ENCODE data around the gene ABCD3.
"Not testable (repeated sequence)": the region's sequence is repeated elsewhere in the genome, so short reads cannot be mapped to it uniquely, and the experiment has no call there.

DNA sequence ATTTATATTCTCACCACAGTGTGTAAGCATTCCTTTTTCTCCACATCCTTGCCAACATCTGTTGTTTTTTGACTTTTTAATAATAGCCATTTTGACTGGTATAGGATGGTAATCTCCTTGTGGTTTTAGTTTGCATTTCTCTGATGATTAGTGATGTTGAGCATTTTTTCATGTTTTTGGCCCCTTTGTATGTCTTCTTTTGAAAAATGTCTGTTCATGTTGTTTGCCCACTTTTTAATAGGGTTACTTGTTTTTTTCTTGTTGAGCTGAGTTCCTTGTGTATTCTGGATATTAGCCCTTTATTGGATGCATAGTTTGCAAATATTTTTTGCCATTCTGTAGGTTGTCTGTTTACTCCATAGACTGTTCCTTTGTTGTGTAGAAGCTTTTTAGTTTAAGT is 24.9 kb downstream of the ABCD3 start:
- not testable (repeated sequence) for TF ChIP-seq POLR2AphosphoS5, POLR2A (IDR thresholded peaks at IDR 0.05)
- TF ChIP-seq, protein P1, sequence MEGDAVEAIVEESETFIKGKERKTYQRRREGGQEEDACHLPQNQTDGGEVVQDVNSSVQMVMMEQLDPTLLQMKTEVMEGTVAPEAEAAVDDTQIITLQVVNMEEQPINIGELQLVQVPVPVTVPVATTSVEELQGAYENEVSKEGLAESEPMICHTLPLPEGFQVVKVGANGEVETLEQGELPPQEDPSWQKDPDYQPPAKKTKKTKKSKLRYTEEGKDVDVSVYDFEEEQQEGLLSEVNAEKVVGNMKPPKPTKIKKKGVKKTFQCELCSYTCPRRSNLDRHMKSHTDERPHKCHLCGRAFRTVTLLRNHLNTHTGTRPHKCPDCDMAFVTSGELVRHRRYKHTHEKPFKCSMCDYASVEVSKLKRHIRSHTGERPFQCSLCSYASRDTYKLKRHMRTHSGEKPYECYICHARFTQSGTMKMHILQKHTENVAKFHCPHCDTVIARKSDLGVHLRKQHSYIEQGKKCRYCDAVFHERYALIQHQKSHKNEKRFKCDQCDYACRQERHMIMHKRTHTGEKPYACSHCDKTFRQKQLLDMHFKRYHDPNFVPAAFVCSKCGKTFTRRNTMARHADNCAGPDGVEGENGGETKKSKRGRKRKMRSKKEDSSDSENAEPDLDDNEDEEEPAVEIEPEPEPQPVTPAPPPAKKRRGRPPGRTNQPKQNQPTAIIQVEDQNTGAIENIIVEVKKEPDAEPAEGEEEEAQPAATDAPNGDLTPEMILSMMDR (IDR thresholded peaks at IDR 0.05) = not testable (repeated sequence)

Measured in breast epithelium (tissue), 3 donors.